HG02763 (cell line): ENCODE results near the gene RNF208.
A peak's percentile ranks its signal among the peaks of the same experiment; 100 is the strongest.
"Not testable (repeated sequence)": the region's sequence is repeated elsewhere in the genome, so short reads cannot be mapped to it uniquely, and the experiment has no call there.

Source experiments
- ATAC-seq: cut with Tn5 transposase; IDR thresholded peaks from one replicate; pipeline ENCODE4 v1.9.1; 2021; ENCODE audit warnings: mild to moderate bottlenecking, moderate library complexity; ENCODE audit not compliant: unreplicated experiment

RNF208 gene

GRCh38 chr9:137240318-137240840 lies 18.3 kb upstream of the RNF208 start:
- ATAC-seq = peak; percentile 21

DNA sequence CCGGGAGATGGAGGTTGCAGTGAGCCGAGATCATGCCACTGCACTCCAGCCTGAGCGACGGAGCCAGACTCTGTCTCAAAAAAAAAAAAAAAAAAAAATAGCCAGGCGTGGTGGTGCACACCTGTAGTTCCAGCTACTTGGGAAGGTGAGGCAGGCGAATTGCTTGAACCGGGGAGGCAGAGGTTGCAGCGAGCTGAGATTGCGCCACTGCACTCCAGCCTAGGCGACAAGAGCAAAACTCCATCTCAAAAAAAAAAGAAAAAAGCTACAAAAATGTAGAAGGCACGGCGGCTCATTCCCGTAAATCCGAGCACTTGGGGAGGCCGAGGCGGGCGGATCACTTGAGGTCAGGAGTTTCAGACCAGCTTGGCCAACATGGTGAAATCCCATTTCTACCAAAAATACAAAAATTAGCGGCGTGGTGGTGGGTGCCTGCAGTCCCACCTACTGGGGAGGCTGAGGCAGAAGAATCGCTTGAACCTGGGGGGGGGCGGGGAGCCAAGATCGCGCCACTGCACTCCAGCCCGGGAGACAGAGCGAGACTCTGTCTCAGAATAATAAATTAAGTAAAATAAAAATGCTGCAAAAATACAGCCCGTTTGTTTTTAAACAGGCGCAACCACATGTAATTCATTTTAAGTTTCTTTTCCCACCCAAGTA lies 17.6 kb upstream of the RNF208 start:
- not testable (repeated sequence) for ATAC-seq

DNA sequence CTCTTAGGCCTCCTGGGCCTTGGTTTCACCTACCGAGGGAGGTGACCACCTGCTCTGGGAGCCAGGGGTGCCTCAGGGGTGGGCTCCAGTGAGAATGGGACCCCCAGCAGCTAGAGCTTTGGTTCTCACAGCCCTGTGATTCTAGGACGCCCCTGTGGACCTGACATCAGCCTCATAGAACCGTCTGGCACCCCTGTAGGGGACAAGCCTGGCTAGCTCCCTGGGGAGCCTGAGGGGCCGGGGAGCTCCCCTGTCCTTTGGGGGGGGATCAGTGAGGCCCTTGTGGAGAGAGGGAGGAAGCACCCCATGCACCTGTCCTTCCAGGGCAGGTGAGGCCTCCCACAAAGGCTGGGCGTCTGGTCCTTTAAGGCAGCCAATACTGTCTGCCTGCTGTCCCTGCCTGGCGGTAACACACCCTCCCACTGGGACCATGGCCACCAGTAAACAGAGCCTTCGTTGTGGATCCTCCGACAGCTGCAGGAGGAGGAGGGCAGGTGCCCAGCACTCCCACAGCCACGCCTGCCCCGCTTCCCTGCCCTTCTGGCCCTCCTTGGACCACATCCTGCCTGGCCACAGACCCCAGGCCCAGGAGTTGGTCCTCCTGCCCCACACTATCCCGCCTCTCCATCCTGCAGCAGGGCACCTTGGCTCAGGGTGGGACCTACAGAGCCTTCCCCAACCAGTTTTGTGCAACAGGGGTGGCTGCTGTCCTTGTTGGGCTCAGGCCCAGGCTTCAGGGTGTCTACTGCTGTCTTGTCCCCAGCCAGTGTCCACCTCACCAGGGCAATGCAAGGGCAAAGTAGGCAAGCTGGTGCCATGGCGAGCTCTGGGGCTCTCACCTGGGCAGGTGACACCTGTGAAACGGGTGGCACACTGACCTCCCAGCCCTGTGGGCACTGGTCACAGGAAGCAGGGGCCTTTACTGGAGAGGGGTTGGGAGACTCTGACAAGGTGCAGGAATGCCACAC lies 16.0 kb upstream of the RNF208 start:
- no peak for ATAC-seq

GRCh38 chr9:137236936-137237421 lies 14.9 kb upstream of the RNF208 start:
- ATAC-seq = no peak

DNA sequence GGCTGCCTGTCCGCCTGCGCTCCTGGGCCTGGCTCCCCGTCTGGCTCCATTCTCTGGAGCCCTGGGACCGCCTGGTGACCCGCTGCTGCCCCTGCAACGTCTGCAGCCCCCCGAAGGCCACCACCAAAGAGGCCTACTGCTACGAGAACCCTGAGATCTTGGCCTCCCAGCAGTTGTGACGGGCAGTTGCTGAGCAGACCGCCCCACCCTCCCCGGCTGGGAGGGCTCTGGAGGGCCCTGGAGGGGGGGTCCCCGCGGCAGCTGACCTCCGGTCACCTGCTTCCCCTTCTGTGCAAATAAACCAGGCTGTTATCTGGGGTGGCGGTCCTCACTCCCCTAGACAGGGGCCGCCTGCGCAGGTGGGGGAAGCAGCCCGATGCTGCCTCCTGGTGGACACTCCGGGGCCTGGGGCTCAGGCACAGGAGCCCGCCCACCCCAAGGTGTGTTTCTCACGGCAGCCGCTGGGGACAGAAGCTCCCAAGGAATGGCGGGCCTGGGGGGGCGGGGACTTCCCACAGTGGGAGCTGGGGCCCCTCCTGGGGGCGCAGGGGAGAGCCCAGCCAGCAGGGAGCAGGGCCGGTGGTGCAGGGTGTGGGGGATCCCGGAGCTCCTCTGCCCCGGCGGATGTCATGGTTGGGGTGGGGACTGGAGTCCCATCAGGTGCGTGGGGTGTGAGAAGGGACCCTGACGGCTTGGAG lies 14.3 kb upstream of the RNF208 start:
- ATAC-seq = no peak

DNA sequence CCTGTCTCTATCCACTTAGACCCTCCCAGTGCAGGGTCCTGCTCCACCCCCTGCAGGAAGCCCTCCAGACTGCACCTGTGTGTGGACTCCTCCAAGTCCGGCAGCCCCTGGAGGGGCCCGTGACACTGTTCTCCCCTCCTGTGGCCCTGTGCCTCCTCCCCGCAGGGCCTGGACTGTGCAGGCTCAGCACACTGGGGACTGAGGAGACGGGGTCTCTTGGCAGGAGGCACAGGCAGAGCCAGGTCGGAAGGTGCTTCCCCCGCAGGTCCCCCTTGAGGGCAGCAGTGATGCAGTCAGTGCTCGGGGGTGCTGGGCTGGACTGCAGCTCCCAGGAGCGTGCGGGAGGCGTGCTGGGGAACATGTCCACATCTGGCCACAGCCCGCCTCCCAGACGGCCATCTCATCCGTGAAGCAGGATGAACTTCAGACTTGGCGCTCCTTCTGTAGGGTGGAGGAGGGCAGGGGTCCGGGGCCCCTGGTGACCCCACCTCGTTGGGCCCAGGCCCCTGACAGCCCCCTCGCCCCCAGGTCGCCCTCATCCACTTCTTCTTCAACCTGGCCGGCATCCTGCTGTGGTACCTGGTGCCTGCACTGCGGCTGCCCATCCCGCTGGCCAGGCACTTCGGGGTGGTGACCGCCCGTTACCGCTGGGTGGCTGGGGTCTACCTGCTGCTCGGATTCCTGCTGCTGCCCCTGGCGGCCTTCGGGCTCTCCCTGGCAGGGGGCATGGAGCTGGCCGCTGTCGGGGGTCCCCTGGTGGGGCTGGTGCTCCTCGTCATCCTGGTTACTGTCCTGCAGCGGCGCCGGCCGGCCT lies 13.6 kb upstream of the RNF208 start:
- ATAC-seq = no peak

DNA sequence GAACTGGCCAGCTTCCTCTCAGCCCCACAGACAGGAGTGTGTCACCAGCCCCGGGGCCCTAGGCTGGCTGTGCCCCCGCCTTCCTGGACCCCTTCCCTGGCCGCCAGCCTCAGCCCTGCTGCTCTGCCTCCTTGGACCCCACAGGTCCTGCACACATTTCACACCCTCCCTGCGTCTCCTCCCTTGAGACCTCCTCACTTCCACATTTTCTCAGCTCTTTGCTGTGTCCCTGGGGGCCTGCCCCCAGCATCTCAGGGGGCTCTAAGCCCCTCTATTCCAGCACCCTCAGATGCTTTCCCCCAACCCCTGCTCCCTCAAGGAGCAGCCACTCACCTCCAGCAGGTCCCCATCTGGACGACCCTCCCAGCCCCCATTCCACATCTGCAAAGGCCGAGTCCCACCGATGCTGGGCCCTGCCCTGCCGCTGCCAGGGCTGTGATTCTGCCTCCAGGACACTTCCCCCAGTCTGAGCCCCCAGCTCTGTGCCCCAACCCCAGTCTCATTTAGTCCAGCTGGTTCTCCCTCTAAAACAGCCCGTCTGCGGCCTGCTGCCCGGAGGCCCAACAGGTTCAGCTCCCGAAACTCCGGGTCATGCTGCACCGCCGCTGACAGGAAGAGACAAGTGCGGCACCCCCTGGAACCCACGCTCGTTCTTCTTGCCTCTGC lies 12.9 kb upstream of the RNF208 start:
- no peak for ATAC-seq

- no peak for ATAC-seq
Observed at GRCh38 chr9:137234055-137234697, 12.1 kb upstream of the RNF208 start.

DNA sequence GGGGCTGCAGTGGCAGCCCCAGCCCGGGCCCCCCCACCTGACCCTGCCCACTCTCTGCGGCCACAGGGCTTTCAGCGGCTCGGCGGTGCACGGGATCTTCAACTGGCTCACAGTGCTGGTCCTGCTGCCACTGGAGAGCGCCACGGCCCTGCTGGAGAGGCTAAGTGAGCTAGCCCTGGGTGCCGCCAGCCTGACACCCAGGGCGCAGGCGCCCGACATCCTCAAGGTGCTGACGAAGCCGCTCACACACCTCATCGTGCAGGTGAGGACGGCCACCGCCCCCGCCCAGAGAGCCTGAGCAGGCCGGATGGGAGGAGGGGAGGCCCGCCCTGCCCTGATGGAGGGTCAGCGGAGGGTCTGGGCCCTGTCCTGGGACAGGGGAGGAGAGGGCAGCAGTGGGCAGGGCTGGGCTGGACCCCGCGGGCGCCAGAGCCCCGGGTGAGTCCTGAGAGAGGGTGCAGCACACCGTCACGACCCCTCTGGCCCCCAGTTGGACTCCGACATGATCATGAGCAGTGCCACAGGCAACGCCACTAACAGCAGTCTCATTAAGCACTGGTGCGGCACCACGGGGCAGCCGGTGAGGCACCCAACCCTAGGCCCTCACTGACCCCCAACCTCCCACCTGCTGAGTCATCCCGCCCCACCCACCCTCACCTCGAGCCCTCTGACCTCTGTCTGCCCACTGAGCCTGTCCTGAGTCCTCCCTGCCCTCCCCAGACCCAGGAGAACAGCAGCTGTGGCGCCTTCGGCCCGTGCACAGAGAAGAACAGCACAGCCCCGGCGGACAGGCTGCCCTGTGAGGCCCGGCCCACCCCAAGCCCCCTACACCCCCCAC lies 11.3 kb upstream of the RNF208 start:
- no peak for ATAC-seq

DNA sequence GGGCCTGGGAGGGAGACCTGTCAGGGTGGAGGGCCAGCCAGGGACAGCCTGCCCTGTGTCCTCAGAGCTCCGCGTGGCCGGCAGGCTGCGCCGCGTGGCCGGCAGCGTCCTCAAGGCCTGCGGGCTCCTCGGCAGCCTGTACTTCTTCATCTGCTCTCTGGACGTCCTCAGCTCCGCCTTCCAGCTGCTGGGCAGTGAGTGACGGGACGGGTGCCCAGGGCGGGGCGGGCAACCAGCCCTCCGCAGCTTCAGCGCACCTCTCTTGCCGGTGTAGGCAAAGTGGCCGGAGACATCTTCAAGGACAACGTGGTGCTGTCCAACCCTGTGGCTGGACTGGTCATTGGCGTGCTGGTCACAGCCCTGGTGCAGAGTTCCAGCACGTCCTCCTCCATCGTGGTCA lies 10.5 kb upstream of the RNF208 start:
- no peak for ATAC-seq

DNA sequence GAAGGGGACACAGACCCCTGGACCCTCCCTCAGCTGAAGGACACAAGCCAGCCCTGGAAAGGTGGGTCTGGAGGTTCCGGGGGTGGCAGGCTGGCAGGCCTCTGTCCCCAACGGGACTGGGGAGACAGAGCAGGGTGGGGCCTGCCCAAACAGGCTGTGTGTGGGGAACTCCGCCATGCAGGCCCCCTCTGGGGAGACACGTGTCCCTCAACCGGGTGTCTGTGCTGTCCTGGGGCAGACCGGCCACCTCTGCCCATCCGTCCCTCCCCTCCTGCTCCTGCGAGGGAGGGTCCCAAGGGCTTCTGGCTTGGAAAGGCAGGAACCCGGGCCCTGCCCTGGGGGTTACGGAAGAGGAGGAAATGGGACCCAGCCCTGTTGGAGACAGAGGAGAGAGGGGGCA lies 10.1 kb upstream of the RNF208 start:
- ATAC-seq = no peak

DNA sequence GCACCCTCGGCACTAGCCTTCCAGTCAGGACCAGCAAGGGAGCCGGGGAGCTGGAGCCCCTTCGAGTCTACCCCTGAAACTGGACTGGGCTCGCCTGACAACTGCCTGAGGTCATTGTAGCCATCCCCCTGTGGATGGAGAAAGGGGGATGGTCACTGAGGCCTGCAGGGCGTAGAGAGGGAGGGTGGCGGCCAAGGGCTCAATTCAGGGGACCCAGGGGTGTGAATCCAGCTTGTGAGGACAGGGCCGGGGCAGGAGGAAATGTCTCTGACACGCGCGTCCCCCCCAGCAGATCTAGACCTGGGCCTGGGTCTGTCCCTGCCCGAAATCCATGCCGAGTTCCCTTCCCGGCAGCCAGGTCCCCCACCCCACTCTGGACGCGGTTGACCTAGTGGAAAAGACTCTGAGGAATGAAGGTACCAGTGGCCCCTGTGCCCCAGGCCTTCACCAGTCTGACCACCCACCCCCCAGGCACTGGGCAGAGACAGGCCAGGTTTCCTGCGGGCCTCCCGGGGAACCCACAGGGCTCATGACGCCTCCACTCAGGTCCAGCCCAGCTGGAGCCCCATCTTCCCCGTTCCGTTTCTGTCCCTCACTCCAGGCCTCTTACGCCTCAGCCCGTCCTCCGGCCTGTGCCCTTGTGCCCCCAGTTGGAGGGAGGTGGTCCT lies 9.5 kb upstream of the RNF208 start:
- no peak for ATAC-seq

GRCh38 chr9:137230705-137231371 lies 8.8 kb upstream of the RNF208 start, which contains the start of gene SLC34A3:
SLC34A3 (plus strand) TSS chr9:137230901; CDS start chr9:137231703, 802 bp downstream.
- no peak for ATAC-seq

GRCh38 chr9:137229903-137230704 lies 8.1 kb upstream of the RNF208 start:
- ATAC-seq = no peak

DNA sequence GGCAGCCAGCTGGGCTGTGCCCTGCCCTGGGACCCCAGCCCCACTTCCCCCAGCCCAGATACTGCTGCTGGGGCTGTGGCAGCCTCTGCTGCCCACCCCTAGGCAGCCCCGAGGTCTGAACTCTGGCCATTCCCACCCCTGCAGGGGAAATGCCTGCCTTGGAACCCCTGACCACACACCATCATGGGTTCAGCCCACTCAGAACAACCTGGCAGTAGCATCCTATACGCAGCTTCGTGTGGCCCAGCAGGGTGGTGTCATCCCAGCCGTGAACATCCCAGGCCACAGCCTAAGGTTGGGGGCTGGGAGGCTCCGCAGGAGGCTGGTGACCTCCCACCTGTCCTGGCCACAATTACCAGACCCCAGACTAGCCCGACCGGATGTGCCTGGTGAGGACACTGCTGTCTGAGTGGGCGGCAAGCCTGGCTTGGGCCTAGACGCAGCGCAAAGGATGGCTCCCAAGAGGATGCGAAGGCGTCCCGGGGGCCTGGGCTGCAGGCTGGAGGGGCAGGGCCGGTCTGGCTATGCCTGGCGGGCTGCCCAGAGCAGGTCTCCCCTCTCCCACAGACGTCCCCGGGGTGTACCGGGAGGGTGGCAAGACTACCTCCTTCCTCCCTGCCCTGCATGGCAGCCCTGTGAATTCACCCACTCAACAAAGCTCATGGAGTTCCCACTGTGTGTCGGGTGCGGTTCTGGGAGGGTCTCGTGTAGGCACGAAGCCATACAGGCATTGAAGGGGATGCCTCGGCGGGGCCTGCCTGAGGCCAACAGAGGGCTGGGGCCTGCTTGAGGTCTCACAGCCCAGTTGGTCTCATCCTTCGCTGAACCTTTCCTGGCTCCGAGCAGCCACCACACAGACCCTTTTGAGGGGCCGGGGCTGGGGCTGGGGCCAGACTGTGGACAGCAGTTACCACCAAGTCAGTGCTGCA lies 7.2 kb upstream of the RNF208 start:
- ATAC-seq = no peak
